Measurements from ENCODE around the gene STYXL1.

STYXL1 gene

GRCh38 chr7:75992083-75992755 lies 55.6 kb downstream of the STYXL1 start:
- DNase-seq (ENCODE audit: low spot score) = peak; percentile 75
- Histone ChIP-seq H3K27ac (peak overlapping the region; percentile 99), H3K4me3 (no peak overlapping the region)
- TF ChIP-seq CTCF (IDR thresholded peaks at IDR 0.05) = no peak

GRCh38 chr7:75991531-75992082 lies 56.2 kb downstream of the STYXL1 start:
- peak overlapping the region; percentile 99 for H3K27ac ChIP-seq

GRCh38 chr7:75989500-75990388 lies 58.1 kb downstream of the STYXL1 start:
- Histone ChIP-seq H3K27ac (peak overlapping the region; percentile 77 to 83), H3K4me3 (peak overlapping the region; percentile 53)
- peak; percentile 77 for DNase-seq (ENCODE audit: low spot score)
- TF ChIP-seq CTCF (IDR thresholded peaks at IDR 0.05) = no peak

More at GRCh38 chr7:75991531-75992082, 56.2 kb downstream of the STYXL1 start:
- no peak overlapping the region for H3K4me3 ChIP-seq
- TF ChIP-seq CTCF (IDR thresholded peaks at IDR 0.05) = no peak
- DNase-seq (ENCODE audit: low spot score) = no peak

GRCh38 chr7:75988568-75989499 lies 59.0 kb downstream of the STYXL1 start:
- DNase-seq (ENCODE audit: low spot score) = no peak
- peak overlapping the region; percentile 53 for H3K4me3 ChIP-seq
- H3K27ac ChIP-seq = peak overlapping the region; percentile 77 to 83
- no peak for TF ChIP-seq CTCF (IDR thresholded peaks at IDR 0.05)

- Histone ChIP-seq H3K27ac (peak overlapping the region; percentile 32 to 42), H3K4me3 (no peak overlapping the region)
- TF ChIP-seq CTCF (IDR thresholded peaks at IDR 0.05) = no peak
- DNase-seq (ENCODE audit: low spot score) = no peak
These were observed 59.8 kb downstream of the STYXL1 start for GRCh38 chr7:75987805-75988567.

All from coronary artery (tissue), 2 donors.